ENCODE data around the gene TNFAIP2. TPM values are rescaled to one million over a fixed set of nuclear protein-coding genes. Genes with fewer than 3 reads are reported as not detected.

Gene TNFAIP2
- total RNA-seq, 1 donor from 2014 or later: 13.3 TPM

- Mint-ChIP-seq H3K4me1 (ENCODE audit: low read depth) (no peaks in the 10 kb centered on the region), H3K27ac (ENCODE audit: unreplicated experiment) (no peak overlapping the region), H3K36me3 (ENCODE audit: low read depth) (no peaks in the 10 kb centered on the region), H3K4me3 (ENCODE audit: unreplicated experiment) (no peak overlapping the region), H3K9me3 (ENCODE audit: low read depth) (peaks cover 17% of the 10 kb centered on the region), H3K27me3 (ENCODE audit: low read depth) (peaks cover 8% of the 10 kb centered on the region)
- no peak for TF ChIP-seq CTCF (IDR thresholded peaks at IDR 0.05)
- DNase-seq (ENCODE audit: low spot score): no peak
Observed at GRCh38 chr14:103177376-103177775, 54.1 kb downstream of the TNFAIP2 start.

GRCh38 chr14:103178521-103178920 lies 55.3 kb downstream of the TNFAIP2 start:
- Mint-ChIP-seq H3K4me3 (ENCODE audit: unreplicated experiment) (no peak overlapping the region), H3K27ac (ENCODE audit: unreplicated experiment) (no peak overlapping the region), H3K36me3 (ENCODE audit: low read depth) (no peaks in the 10 kb centered on the region), H3K27me3 (ENCODE audit: low read depth) (peaks cover 5% of the 10 kb centered on the region), H3K4me1 (ENCODE audit: low read depth) (no peaks in the 10 kb centered on the region), H3K9me3 (ENCODE audit: low read depth) (peaks cover 14% of the 10 kb centered on the region)
- DNase-seq (ENCODE audit: low spot score): no peak
- TF ChIP-seq CTCF (IDR thresholded peaks at IDR 0.05): no peak

- Mint-ChIP-seq H3K27ac (ENCODE audit: unreplicated experiment) (no peak overlapping the region), H3K36me3 (ENCODE audit: low read depth) (no peaks in the 10 kb centered on the region)
- no peak for TF ChIP-seq CTCF (IDR thresholded peaks at IDR 0.05)
Observed at GRCh38 chr14:103179094-103179493, 55.8 kb downstream of the TNFAIP2 start.

GRCh38 chr14:103180331-103180730 lies 57.1 kb downstream of the TNFAIP2 start:
- no peaks in the 10 kb centered on the region for H3K4me1 Mint-ChIP-seq (ENCODE audit: low read depth)
- peaks cover 5% of the 10 kb centered on the region for H3K27me3 Mint-ChIP-seq (ENCODE audit: low read depth)
- DNase-seq (ENCODE audit: low spot score): no peak
- H3K4me3 Mint-ChIP-seq (ENCODE audit: unreplicated experiment): no peak overlapping the region
- TF ChIP-seq CTCF (IDR thresholded peaks at IDR 0.05): no peak
- H3K27ac Mint-ChIP-seq (ENCODE audit: unreplicated experiment): no peak overlapping the region
- no peaks in the 10 kb centered on the region for H3K36me3 Mint-ChIP-seq (ENCODE audit: low read depth)
- peaks cover under 1% of the 10 kb centered on the region for H3K9me3 Mint-ChIP-seq (ENCODE audit: low read depth)

More at GRCh38 chr14:103179094-103179493, 55.8 kb downstream of the TNFAIP2 start:
- no peak overlapping the region for H3K4me3 Mint-ChIP-seq (ENCODE audit: unreplicated experiment)
- H3K27me3 Mint-ChIP-seq (ENCODE audit: low read depth): peaks cover 5% of the 10 kb centered on the region
- H3K4me1 Mint-ChIP-seq (ENCODE audit: low read depth): no peaks in the 10 kb centered on the region
- H3K9me3 Mint-ChIP-seq (ENCODE audit: low read depth): peaks cover 11% of the 10 kb centered on the region
- DNase-seq (ENCODE audit: low spot score): no peak

GRCh38 chr14:103184046-103184445 lies 60.8 kb downstream of the TNFAIP2 start:
- Mint-ChIP-seq H3K9me3 (ENCODE audit: low read depth) (no peaks in the 10 kb centered on the region), H3K27me3 (ENCODE audit: low read depth) (peaks cover 19% of the 10 kb centered on the region), H3K4me3 (ENCODE audit: unreplicated experiment) (no peak overlapping the region), H3K4me1 (ENCODE audit: low read depth) (peaks cover 3% of the 10 kb centered on the region), H3K27ac (ENCODE audit: unreplicated experiment) (no peak overlapping the region), H3K36me3 (ENCODE audit: low read depth) (no peaks in the 10 kb centered on the region)
- no peak for TF ChIP-seq CTCF (IDR thresholded peaks at IDR 0.05)
- no peak for DNase-seq (ENCODE audit: low spot score)

Measured in chondrocyte (in vitro differentiated cells).